Endothelial cell of umbilical vein (primary cell): Measurements from ENCODE around the gene SP100. TPM values are rescaled to one million over a fixed set of nuclear protein-coding genes. Genes with fewer than 3 reads are reported as not detected.

ENCODE experiments used
- BruUV-seq: library from RNA; stranded (reverse); fragments of 400-500 nt; replicated peaks from 2 replicates; lab custom pipeline; 2021; lab: Mats Ljungman, UMichigan
- CTCF ChIA-PET: fragments of 300-600, 350-600 bp; sonication (Branson Sonifier 250); formaldehyde crosslinking; loops from one replicate; lab custom pipeline; 2021; ENCODE audit warnings: antibody characterized with exemption, inconsistent platforms; lab: Charles Lee
- POLR2A ChIA-PET: fragments of 300-600, 350-600 bp; sonication (Branson Sonifier 250); formaldehyde crosslinking; loops from one replicate; lab custom pipeline; 2021; ENCODE audit warnings: antibody characterized with exemption, inconsistent platforms; lab: Charles Lee
- DNase-seq: peaks from one replicate; pipeline ENCODE4 v3.0.0-alpha.2; 2011; ENCODE audit warnings: low read depth, low spot score
- FAIRE-seq: peaks from 2 replicates; lab custom pipeline; 2011; peaks lifted over from hg19 to GRCh38; lab: Jason Lieb, UNC
- H2AFZ ChIP-seq: 2 replicates; pipeline ENCODE4 v1.6.0; 2012; ENCODE audit warnings: low read depth, low read length, control low read depth, inconsistent platforms
- H3K27ac ChIP-seq: 2 replicates; pipeline ENCODE4 v1.5.1; 2011; ENCODE audit warnings: low read depth, mild to moderate bottlenecking, control low read depth, low read length, moderate library complexity; ENCODE audit not compliant: insufficient read depth
- H3K27me3 ChIP-seq, 2 experiments: 2 replicates each; pipeline versions ENCODE4 v1.6.0 to v1.6.1; 2011; ENCODE audit warnings: low read length in 2 of 2, mixed read lengths in 1 of 2; ENCODE audit not compliant: control insufficient read depth in 2 of 2, insufficient read depth in 2 of 2
- H3K36me3 ChIP-seq, 2 experiments: 2 replicates in 1 of 2; 3 replicates in 1 of 2; pipeline ENCODE4 v1.5.1; 2011; ENCODE audit warnings: low read length in 2 of 2, mild to moderate bottlenecking in 1 of 2, moderate library complexity in 1 of 2; ENCODE audit not compliant: control insufficient read depth in 2 of 2, insufficient read depth in 2 of 2; ENCODE audit errors: extremely low read depth in 1 of 2
- H3K4me1 ChIP-seq: 3 replicates; pipeline ENCODE4 v1.5.1; 2011; ENCODE audit warnings: mild to moderate bottlenecking, low read length; ENCODE audit not compliant: control insufficient read depth, insufficient read depth; ENCODE audit errors: extremely low read depth
- H3K4me2 ChIP-seq: 2 replicates; pipeline ENCODE4 v1.6.1; 2011; ENCODE audit warnings: low read length, control low read depth, mixed read lengths; ENCODE audit not compliant: insufficient read depth
- H3K4me3 ChIP-seq, 3 experiments: fragments of 200-600 bp in 1 of 3; sonication (generic), shearing (Covaris generic) in 1 of 3; replicated peaks in 1 of 3; 2 replicates each; pipeline ENCODE4 v1.5.1; 2011 to 2016; ENCODE audit warnings: control low read depth in 3 of 3, low read length in 3 of 3, mild to moderate bottlenecking in 2 of 3, inconsistent platforms in 1 of 3, low read depth in 1 of 3, moderate library complexity in 1 of 3; ENCODE audit not compliant: insufficient read depth in 1 of 3
- H3K79me2 ChIP-seq: 2 replicates; pipeline ENCODE4 v1.6.0; 2012; ENCODE audit warnings: low read length, inconsistent platforms; ENCODE audit not compliant: control insufficient read depth, insufficient read depth
- H3K9ac ChIP-seq: replicated peaks from 2 replicates; pipeline ENCODE3; 2011; ENCODE audit warnings: low read length, control low read depth; ENCODE audit not compliant: insufficient read depth; ENCODE audit errors: extremely low read depth
- H3K9me1 ChIP-seq: replicated peaks from 3 replicates; pipeline ENCODE4 v1.6.0; 2011; ENCODE audit warnings: mild to moderate bottlenecking, low read length; ENCODE audit not compliant: control insufficient read depth, insufficient read depth; ENCODE audit errors: extremely low read depth
- H3K9me3 ChIP-seq: replicated peaks from 2 replicates; pipeline ENCODE4 v1.5.1; 2012; ENCODE audit warnings: low read length, inconsistent platforms; ENCODE audit not compliant: control insufficient read depth, insufficient read depth
- H4K20me1 ChIP-seq: replicated peaks from 2 replicates; pipeline ENCODE3; 2011; ENCODE audit warnings: mild to moderate bottlenecking, low read length; ENCODE audit not compliant: control insufficient read depth, insufficient read depth; ENCODE audit errors: extremely low read depth
- CTCF ChIP-seq, 2 donors: IDR thresholded peaks; 1 replicate in 1 of 2; 2 replicates in 1 of 2; pipeline ENCODE4 v1.5.1; 2011; ENCODE audit warnings: low read length in 2 of 2, mild to moderate bottlenecking in 2 of 2, moderate library complexity in 2 of 2, control low read depth in 1 of 2, inconsistent platforms in 1 of 2, low read depth in 1 of 2; ENCODE audit not compliant: insufficient read depth in 1 of 2; ENCODE audit errors: extremely low read depth in 1 of 2
- EZH2 ChIP-seq: IDR thresholded peaks from 2 replicates; pipeline ENCODE4 v1.6.1; 2012; ENCODE audit warnings: borderline replicate concordance, low read depth, mild to moderate bottlenecking, moderate library complexity, low read length, inconsistent platforms; ENCODE audit not compliant: severe bottlenecking
- FOS ChIP-seq: IDR thresholded peaks from 2 replicates; pipeline ENCODE4 v1.6.1; 2011; ENCODE audit warnings: mild to moderate bottlenecking, low read length, moderate library complexity, borderline replicate concordance; ENCODE audit not compliant: insufficient read depth
- GATA2 ChIP-seq: IDR thresholded peaks from 2 replicates; pipeline ENCODE4 v1.7.0; 2011; ENCODE audit warnings: low read depth, mild to moderate bottlenecking, moderate library complexity, mixed read lengths, low read length; ENCODE audit not compliant: insufficient read length, insufficient read depth
- JUN ChIP-seq: IDR thresholded peaks from 2 replicates; pipeline ENCODE4 v1.6.1; 2011; ENCODE audit warnings: borderline replicate concordance, low read depth; ENCODE audit not compliant: insufficient read length, insufficient read depth
- MAX ChIP-seq: IDR thresholded peaks from 2 replicates; pipeline ENCODE4 v1.6.1; 2011; ENCODE audit not compliant: insufficient read depth, insufficient read length
- MYC ChIP-seq: IDR thresholded peaks from one replicate; pipeline ENCODE4 v1.6.1; 2011; ENCODE audit warnings: mild to moderate bottlenecking, low read depth, low read length
- POLR2A ChIP-seq: IDR thresholded peaks from 2 replicates; pipeline ENCODE4 v1.6.1; 2012; ENCODE audit warnings: low read depth, mild to moderate bottlenecking, control low read depth, low read length
- POLR2AphosphoS5 ChIP-seq: IDR thresholded peaks from 2 replicates; pipeline ENCODE4 v1.6.1; 2012; ENCODE audit warnings: low read depth, mild to moderate bottlenecking, control low read depth, low read length, moderate library complexity; ENCODE audit not compliant: insufficient read depth
- dilution Hi-C: fragments of 300-500 bp; cut with MboI; formaldehyde crosslinking; loops from one replicate; pipeline ENCODE4 v1.15.0; 2019; ENCODE audit warnings: low sequenced_read_pairs; ENCODE audit not compliant: extremely low pct_ligation_motif_present
- intact Hi-C: fragments of 100-400 bp; cut with micrococcal nuclease; formaldehyde crosslinking; loops from one replicate; pipeline ENCODE4 v1.10.0; 2022
- polyA plus RNA-seq, 4 experiments: library from polyadenylated mRNA; depleted of rRNA in 3 of 4; stranded (reverse) in 3 of 4; unstranded in 1 of 4; fragments of >200 nt; gene quantifications; 2 replicates each; pipeline versions ENCODE4 v1.2.1 to v1.2.3, GENCODE V29; 2011 to 2012; ENCODE audit warnings: missing spikeins in 1 of 4
- total RNA-seq: library from RNA; stranded (reverse); gene quantifications from 2 replicates; pipeline ENCODE4 v1.2.3, GENCODE V29; 2021

SP100 gene
- total and polyA plus RNA-seq, 2 donors (not counting 3 experiments of a cell fraction or from before 2014, with no cell fraction given) = 33.7 to 108 TPM

GRCh38 chr2:230512955-230513748 is 97.2 kb downstream of the SP100 start:
- no peaks in the 10 kb centered on the region for H4K20me1 ChIP-seq
- H3K9ac ChIP-seq = no peak overlapping the region
- H3K36me3 ChIP-seq = peaks cover 0 to 9% of the 10 kb centered on the region in 2 experiments
- BruUV-seq = no TSS peak
- POLR2A ChIA-PET = no interaction called here
- TF ChIP-seq JUN (peak; percentile 23), FOS (peak; percentile 28), POLR2AphosphoS5 (peak; percentile 39), EZH2 (no peak), POLR2A (no peak), CTCF (IDR thresholded peaks at IDR 0.05; ENCODE audit: extremely low read depth in 1 of 2, insufficient read depth in 1 of 2, low read depth in 1 of 2, low read length in 2 of 2) (no peak), MYC (no peak), GATA2 (peak; percentile 82), MAX (no peak)
- no peaks in the 10 kb centered on the region for H3K9me3 ChIP-seq
- FAIRE-seq = no peak
- no peak overlapping the region for H2AFZ ChIP-seq
- H3K27ac ChIP-seq = no peak overlapping the region
- H3K27me3 ChIP-seq = no peaks in the 10 kb centered on the region
- H3K4me3 ChIP-seq = no peak overlapping the region
- no peaks in the 10 kb centered on the region for H3K9me1 ChIP-seq
- peaks cover 7% of the 10 kb centered on the region for H3K4me1 ChIP-seq
- dilution Hi-C loops = no loop called here
- CTCF ChIA-PET = no interaction called here
- H3K4me2 ChIP-seq = no peak overlapping the region
- no peaks in the 10 kb centered on the region for H3K79me2 ChIP-seq
- intact Hi-C loops = no loop called here
- peak; percentile 12 for DNase-seq
